Endothelial cell of umbilical vein (primary cell): Measurements from ENCODE around the gene COL21A1. TPM values are rescaled to one million over a fixed set of nuclear protein-coding genes. Genes with fewer than 3 reads are reported as not detected.

ENCODE experiments used
- BruUV-seq: library from RNA; stranded (reverse); fragments of 400-500 nt; replicated peaks from 2 replicates; lab custom pipeline; 2021; lab: Mats Ljungman, UMichigan
- CTCF ChIA-PET: fragments of 300-600, 350-600 bp; sonication (Branson Sonifier 250); formaldehyde crosslinking; loops from one replicate; lab custom pipeline; 2021; ENCODE audit warnings: antibody characterized with exemption, inconsistent platforms; lab: Charles Lee
- POLR2A ChIA-PET: fragments of 300-600, 350-600 bp; sonication (Branson Sonifier 250); formaldehyde crosslinking; loops from one replicate; lab custom pipeline; 2021; ENCODE audit warnings: antibody characterized with exemption, inconsistent platforms; lab: Charles Lee
- DNase-seq: peaks from one replicate; pipeline ENCODE4 v3.0.0-alpha.2; 2011; ENCODE audit warnings: low read depth, low spot score
- FAIRE-seq: peaks from 2 replicates; lab custom pipeline; 2011; peaks lifted over from hg19 to GRCh38; lab: Jason Lieb, UNC
- H2AFZ ChIP-seq: 2 replicates; pipeline ENCODE4 v1.6.0; 2012; ENCODE audit warnings: low read depth, low read length, control low read depth, inconsistent platforms
- H3K27ac ChIP-seq: 2 replicates; pipeline ENCODE4 v1.5.1; 2011; ENCODE audit warnings: low read depth, mild to moderate bottlenecking, control low read depth, low read length, moderate library complexity; ENCODE audit not compliant: insufficient read depth
- H3K27me3 ChIP-seq, 2 experiments: 2 replicates each; pipeline versions ENCODE4 v1.6.0 to v1.6.1; 2011; ENCODE audit warnings: low read length in 2 of 2, mixed read lengths in 1 of 2; ENCODE audit not compliant: control insufficient read depth in 2 of 2, insufficient read depth in 2 of 2
- H3K36me3 ChIP-seq, 2 experiments: 2 replicates in 1 of 2; 3 replicates in 1 of 2; pipeline ENCODE4 v1.5.1; 2011; ENCODE audit warnings: low read length in 2 of 2, mild to moderate bottlenecking in 1 of 2, moderate library complexity in 1 of 2; ENCODE audit not compliant: control insufficient read depth in 2 of 2, insufficient read depth in 2 of 2; ENCODE audit errors: extremely low read depth in 1 of 2
- H3K4me1 ChIP-seq: 3 replicates; pipeline ENCODE4 v1.5.1; 2011; ENCODE audit warnings: mild to moderate bottlenecking, low read length; ENCODE audit not compliant: control insufficient read depth, insufficient read depth; ENCODE audit errors: extremely low read depth
- H3K4me2 ChIP-seq: 2 replicates; pipeline ENCODE4 v1.6.1; 2011; ENCODE audit warnings: low read length, control low read depth, mixed read lengths; ENCODE audit not compliant: insufficient read depth
- H3K4me3 ChIP-seq, 3 experiments: fragments of 200-600 bp in 1 of 3; sonication (generic), shearing (Covaris generic) in 1 of 3; replicated peaks in 1 of 3; 2 replicates each; pipeline ENCODE4 v1.5.1; 2011 to 2016; ENCODE audit warnings: control low read depth in 3 of 3, low read length in 3 of 3, mild to moderate bottlenecking in 2 of 3, inconsistent platforms in 1 of 3, low read depth in 1 of 3, moderate library complexity in 1 of 3; ENCODE audit not compliant: insufficient read depth in 1 of 3
- H3K79me2 ChIP-seq: 2 replicates; pipeline ENCODE4 v1.6.0; 2012; ENCODE audit warnings: low read length, inconsistent platforms; ENCODE audit not compliant: control insufficient read depth, insufficient read depth
- H3K9ac ChIP-seq: replicated peaks from 2 replicates; pipeline ENCODE3; 2011; ENCODE audit warnings: low read length, control low read depth; ENCODE audit not compliant: insufficient read depth; ENCODE audit errors: extremely low read depth
- H3K9me1 ChIP-seq: replicated peaks from 3 replicates; pipeline ENCODE4 v1.6.0; 2011; ENCODE audit warnings: mild to moderate bottlenecking, low read length; ENCODE audit not compliant: control insufficient read depth, insufficient read depth; ENCODE audit errors: extremely low read depth
- H3K9me3 ChIP-seq: replicated peaks from 2 replicates; pipeline ENCODE4 v1.5.1; 2012; ENCODE audit warnings: low read length, inconsistent platforms; ENCODE audit not compliant: control insufficient read depth, insufficient read depth
- H4K20me1 ChIP-seq: replicated peaks from 2 replicates; pipeline ENCODE3; 2011; ENCODE audit warnings: mild to moderate bottlenecking, low read length; ENCODE audit not compliant: control insufficient read depth, insufficient read depth; ENCODE audit errors: extremely low read depth
- CTCF ChIP-seq, 2 donors: IDR thresholded peaks; 1 replicate in 1 of 2; 2 replicates in 1 of 2; pipeline ENCODE4 v1.5.1; 2011; ENCODE audit warnings: low read length in 2 of 2, mild to moderate bottlenecking in 2 of 2, moderate library complexity in 2 of 2, control low read depth in 1 of 2, inconsistent platforms in 1 of 2, low read depth in 1 of 2; ENCODE audit not compliant: insufficient read depth in 1 of 2; ENCODE audit errors: extremely low read depth in 1 of 2
- EZH2 ChIP-seq: IDR thresholded peaks from 2 replicates; pipeline ENCODE4 v1.6.1; 2012; ENCODE audit warnings: borderline replicate concordance, low read depth, mild to moderate bottlenecking, moderate library complexity, low read length, inconsistent platforms; ENCODE audit not compliant: severe bottlenecking
- FOS ChIP-seq: IDR thresholded peaks from 2 replicates; pipeline ENCODE4 v1.6.1; 2011; ENCODE audit warnings: mild to moderate bottlenecking, low read length, moderate library complexity, borderline replicate concordance; ENCODE audit not compliant: insufficient read depth
- GATA2 ChIP-seq: IDR thresholded peaks from 2 replicates; pipeline ENCODE4 v1.7.0; 2011; ENCODE audit warnings: low read depth, mild to moderate bottlenecking, moderate library complexity, mixed read lengths, low read length; ENCODE audit not compliant: insufficient read length, insufficient read depth
- JUN ChIP-seq: IDR thresholded peaks from 2 replicates; pipeline ENCODE4 v1.6.1; 2011; ENCODE audit warnings: borderline replicate concordance, low read depth; ENCODE audit not compliant: insufficient read length, insufficient read depth
- MAX ChIP-seq: IDR thresholded peaks from 2 replicates; pipeline ENCODE4 v1.6.1; 2011; ENCODE audit not compliant: insufficient read depth, insufficient read length
- MYC ChIP-seq: IDR thresholded peaks from one replicate; pipeline ENCODE4 v1.6.1; 2011; ENCODE audit warnings: mild to moderate bottlenecking, low read depth, low read length
- POLR2A ChIP-seq: IDR thresholded peaks from 2 replicates; pipeline ENCODE4 v1.6.1; 2012; ENCODE audit warnings: low read depth, mild to moderate bottlenecking, control low read depth, low read length
- POLR2AphosphoS5 ChIP-seq: IDR thresholded peaks from 2 replicates; pipeline ENCODE4 v1.6.1; 2012; ENCODE audit warnings: low read depth, mild to moderate bottlenecking, control low read depth, low read length, moderate library complexity; ENCODE audit not compliant: insufficient read depth
- dilution Hi-C: fragments of 300-500 bp; cut with MboI; formaldehyde crosslinking; loops from one replicate; pipeline ENCODE4 v1.15.0; 2019; ENCODE audit warnings: low sequenced_read_pairs; ENCODE audit not compliant: extremely low pct_ligation_motif_present
- intact Hi-C: fragments of 100-400 bp; cut with micrococcal nuclease; formaldehyde crosslinking; loops from one replicate; pipeline ENCODE4 v1.10.0; 2022
- polyA plus RNA-seq, 4 experiments: library from polyadenylated mRNA; depleted of rRNA in 3 of 4; stranded (reverse) in 3 of 4; unstranded in 1 of 4; fragments of >200 nt; gene quantifications; 2 replicates each; pipeline versions ENCODE4 v1.2.1 to v1.2.3, GENCODE V29; 2011 to 2012; ENCODE audit warnings: missing spikeins in 1 of 4
- total RNA-seq: library from RNA; stranded (reverse); gene quantifications from 2 replicates; pipeline ENCODE4 v1.2.3, GENCODE V29; 2021

The COL21A1 gene
- total and polyA plus RNA-seq, 2 donors (not counting 3 experiments of a cell fraction or from before 2014, with no cell fraction given): 0.22 to 1.4 TPM

GRCh38 chr6:56022678-56023077 lies 224.7 kb downstream of the COL21A1 start:
- Histone ChIP-seq H4K20me1 (no peaks in the 10 kb centered on the region), H3K36me3 (no peaks in the 10 kb centered on the region), H3K4me2 (no peak overlapping the region), H3K79me2 (no peaks in the 10 kb centered on the region), H3K4me3 (no peak overlapping the region), H3K9ac (no peak overlapping the region), H2AFZ (no peak overlapping the region), H3K9me3 (no peaks in the 10 kb centered on the region), H3K4me1 (peaks cover 40% of the 10 kb centered on the region), H3K27me3 (no peaks in the 10 kb centered on the region), H3K9me1 (no peaks in the 10 kb centered on the region), H3K27ac (no peak overlapping the region)
- ChIA-PET CTCF (no interaction called here), POLR2A (no interaction called here)
- dilution Hi-C loops (no loop called here), intact Hi-C loops (no loop called here)
- FAIRE-seq (no peak), DNase-seq (no peak)
- BruUV-seq: no TSS peak
- no peak for TF ChIP-seq POLR2AphosphoS5
- TF ChIP-seq MAX: no peak
- TF ChIP-seq JUN: no peak
- no peak for TF ChIP-seq POLR2A
- no peak for TF ChIP-seq GATA2
- no peak for TF ChIP-seq CTCF (IDR thresholded peaks at IDR 0.05; ENCODE audit: extremely low read depth in 1 of 2, insufficient read depth in 1 of 2, low read depth in 1 of 2, low read length in 2 of 2)

- intact Hi-C loops: no loop called here
- H3K36me3 ChIP-seq: no peaks in the 10 kb centered on the region
- ChIA-PET POLR2A (no interaction called here), CTCF (no interaction called here)
- no peak overlapping the region for H3K4me3 ChIP-seq
- no peak overlapping the region for H2AFZ ChIP-seq
- DNase-seq: no peak
- dilution Hi-C loops: no loop called here
- no peaks in the 10 kb centered on the region for H4K20me1 ChIP-seq
- H3K9me3 ChIP-seq: no peaks in the 10 kb centered on the region
- no peak overlapping the region for H3K9ac ChIP-seq
- H3K9me1 ChIP-seq: no peaks in the 10 kb centered on the region
- no peaks in the 10 kb centered on the region for H3K79me2 ChIP-seq
- no TSS peak for BruUV-seq
- no peak for FAIRE-seq
- H3K4me2 ChIP-seq: no peak overlapping the region
- no peak for TF ChIP-seq POLR2AphosphoS5
- no peak for TF ChIP-seq POLR2A
- no peak for TF ChIP-seq EZH2
- no peak for TF ChIP-seq JUN
- TF ChIP-seq GATA2: no peak
- no peak for TF ChIP-seq CTCF (IDR thresholded peaks at IDR 0.05; ENCODE audit: extremely low read depth in 1 of 2, insufficient read depth in 1 of 2, low read depth in 1 of 2, low read length in 2 of 2)
- no peak for TF ChIP-seq FOS
- TF ChIP-seq MAX: no peak
- no peak for TF ChIP-seq MYC
- H3K4me1 ChIP-seq: peaks cover 33% of the 10 kb centered on the region
- no peak overlapping the region for H3K27ac ChIP-seq
- H3K27me3 ChIP-seq: no peaks in the 10 kb centered on the region
These were observed 225.4 kb downstream of the COL21A1 start for GRCh38 chr6:56021943-56022342.
